H4 (cell line): ENCODE measurements around the gene SMS. TPM values are rescaled to one million over a fixed set of nuclear protein-coding genes. Genes with fewer than 3 reads are reported as not detected.
"Not testable (repeated sequence)": the region's sequence is repeated elsewhere in the genome, so short reads cannot be mapped to it uniquely, and the experiment has no call there.

ENCODE experiments used
- DNase-seq: peaks from one replicate; pipeline ENCODE4 v3.0.0-alpha.2; 2015; ENCODE audit warnings: low spot score
- total RNA-seq: library from RNA; depleted of rRNA; stranded (reverse); fragments of >200 nt; shearing (Covaris generic); gene quantifications from 2 replicates; pipeline ENCODE4 v1.2.3, GENCODE V29; 2014

The SMS gene
- total RNA-seq, 1 experiment from 2014 or later: 188 TPM

DNA sequence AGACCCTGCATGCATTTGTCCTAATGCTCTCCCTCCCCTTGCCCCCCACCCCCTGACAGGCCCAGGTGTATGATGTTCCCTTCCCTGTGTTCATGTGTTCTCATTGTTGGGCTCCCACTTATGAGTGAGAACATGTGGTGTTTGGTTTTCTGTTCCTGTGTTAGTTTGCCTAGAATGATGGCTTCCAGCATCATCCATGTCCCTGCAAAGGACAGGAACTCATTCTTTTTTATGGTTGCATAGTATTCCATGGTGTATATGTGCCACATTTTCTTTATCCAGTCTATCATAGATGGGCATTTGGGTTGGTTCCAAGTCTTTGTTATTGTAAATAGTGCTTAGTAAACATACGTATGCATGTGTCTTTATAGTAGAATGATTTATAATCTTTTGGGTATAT lies 10.0 kb downstream of the SMS start:
- DNase-seq: not testable (repeated sequence)

DNA sequence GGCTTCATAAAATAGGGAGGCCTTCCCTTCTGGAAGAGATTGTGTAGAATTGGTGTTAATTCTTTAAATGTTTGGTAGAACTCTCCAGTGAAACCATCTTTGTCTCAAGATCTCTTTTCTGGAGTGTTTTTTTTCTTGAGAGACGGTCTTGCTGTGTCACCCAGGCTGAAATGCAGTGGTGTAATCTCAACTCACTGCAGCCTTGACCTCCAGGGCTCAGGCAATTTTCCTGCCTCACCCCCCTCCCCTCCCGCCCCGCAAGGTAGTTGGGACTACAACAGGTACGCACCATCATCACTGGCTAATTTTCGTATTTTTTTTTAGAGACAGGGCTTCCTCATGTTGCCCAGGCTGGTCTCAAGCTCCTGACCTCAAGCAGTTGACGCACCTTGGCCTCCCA lies 12.1 kb downstream of the SMS start:
- no peak for DNase-seq

DNA sequence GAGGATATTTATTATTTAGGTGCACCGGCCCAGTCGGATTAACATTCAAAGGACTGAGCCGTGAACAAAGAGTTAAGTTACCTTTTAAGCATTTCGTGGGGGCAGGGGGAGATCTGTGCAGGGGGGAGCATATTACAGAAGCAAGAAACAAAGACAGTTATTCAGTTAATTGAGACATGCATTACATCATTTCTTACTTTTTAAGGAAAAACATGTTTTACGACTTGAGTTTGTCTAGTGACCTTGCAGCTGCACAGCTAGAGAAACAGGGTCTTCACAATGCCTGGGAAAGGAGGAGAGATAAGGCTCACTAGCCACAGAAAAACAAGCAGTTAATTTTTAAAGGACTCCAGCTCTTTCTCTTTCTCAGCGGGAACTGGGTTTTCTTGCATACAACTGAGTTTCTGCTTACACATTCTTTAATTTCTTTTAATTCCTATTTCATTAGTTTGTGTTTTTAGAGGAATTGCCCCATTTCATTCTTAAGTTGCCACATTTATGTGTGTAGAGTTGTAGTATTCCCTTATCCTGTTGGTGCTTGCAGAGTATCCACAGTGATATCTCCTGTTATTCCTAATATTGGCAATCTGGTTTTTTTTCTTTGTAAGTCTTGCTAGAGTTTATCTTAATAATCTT lies 12.8 kb downstream of the SMS start:
- DNase-seq: not testable (repeated sequence)

DNA sequence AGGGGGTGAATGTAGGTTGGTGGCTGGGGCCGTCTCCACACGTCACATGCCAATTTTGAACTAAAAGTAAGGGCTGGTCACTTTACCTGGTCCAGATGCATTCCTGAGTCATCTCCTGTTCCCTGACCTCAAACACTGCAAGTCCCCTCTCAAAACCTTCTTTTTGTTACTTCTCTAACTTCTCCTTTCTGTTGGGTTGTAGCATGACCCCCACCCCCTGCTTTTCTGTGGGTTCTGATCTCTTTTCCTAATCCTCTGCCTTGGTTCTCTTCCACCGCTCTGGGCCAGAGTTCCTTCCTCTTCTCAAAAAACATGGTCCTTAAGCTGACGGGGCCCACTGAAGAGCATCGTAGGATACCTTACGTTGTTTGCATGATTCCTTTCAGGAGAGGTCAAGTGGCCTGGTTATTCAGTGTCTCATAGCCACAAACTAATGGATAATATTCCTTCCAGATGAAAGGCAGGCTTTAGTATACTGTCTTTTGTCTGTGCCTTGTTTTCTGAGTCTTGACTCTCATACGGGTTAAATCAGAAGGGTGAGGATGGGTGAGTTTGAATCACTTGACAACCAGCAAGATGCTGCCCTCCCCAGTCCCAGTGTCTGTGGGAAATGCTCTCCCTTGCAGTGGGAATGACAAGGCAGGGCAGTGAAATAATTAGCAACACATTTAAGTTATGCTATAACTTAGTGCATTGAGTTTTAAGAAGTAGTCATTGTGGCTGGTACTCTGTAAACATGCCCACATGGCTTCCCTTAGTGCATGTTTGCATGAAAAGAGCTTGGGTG lies 15.1 kb downstream of the SMS start:
- no peak for DNase-seq

DNA sequence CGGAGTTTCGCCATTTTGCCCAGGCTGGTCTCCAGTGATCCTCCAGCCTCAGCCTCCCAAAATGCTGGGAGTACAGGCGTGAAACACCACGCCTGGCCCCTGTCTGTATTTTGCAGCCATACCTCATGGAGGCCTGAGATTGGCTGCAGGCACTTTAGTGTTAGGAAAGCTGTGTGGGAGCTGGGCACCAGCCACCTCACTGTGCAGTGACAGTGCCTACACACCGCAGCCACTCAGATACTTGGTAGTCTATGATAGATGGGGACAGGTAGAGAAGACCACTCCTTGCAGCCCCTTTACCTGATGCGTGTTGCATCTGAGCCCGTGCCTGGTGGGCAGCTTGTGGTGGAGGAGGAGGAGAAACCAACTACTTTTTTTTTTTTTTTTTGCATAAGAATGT lies 16.3 kb downstream of the SMS start:
- DNase-seq: no peak

DNA sequence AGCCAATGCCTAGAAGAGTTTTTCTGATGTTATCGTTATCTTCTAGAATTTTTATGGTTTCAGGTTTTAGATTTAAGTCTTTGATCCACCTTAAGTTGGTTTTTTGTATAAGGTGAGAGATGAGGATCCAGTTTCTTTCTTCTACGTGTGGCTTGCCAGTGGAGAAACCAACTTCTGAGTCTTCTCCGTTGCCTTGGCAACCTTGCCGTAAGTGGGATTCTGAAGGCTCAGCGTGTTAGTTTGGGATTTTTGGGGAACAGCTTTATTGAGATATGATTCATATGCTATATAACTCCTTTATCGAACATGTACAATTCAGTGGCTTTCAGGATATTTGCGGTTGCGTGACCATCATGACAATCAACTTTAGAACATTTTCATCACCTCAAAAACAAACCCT lies 17.7 kb downstream of the SMS start:
- no peak for DNase-seq

DNA sequence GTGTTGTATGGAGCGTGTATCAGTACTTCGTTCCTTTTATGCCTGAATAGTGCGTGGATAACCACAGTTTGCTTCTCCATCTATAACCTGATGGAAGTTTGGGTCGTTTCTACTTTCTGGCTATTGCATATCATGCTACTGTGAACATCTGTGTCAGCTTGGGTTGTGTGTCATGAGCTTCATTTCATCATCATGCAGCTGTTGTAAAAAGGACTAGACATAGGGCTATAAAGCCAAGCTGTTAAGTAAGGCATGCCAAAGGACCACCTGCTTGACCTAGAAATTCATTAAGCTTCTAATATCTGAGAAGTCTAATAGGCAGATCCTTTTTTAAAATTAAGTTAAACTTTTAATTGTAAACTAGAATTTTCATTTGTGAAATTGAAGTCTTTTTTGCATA lies 18.4 kb downstream of the SMS start:
- no peak for DNase-seq

DNA sequence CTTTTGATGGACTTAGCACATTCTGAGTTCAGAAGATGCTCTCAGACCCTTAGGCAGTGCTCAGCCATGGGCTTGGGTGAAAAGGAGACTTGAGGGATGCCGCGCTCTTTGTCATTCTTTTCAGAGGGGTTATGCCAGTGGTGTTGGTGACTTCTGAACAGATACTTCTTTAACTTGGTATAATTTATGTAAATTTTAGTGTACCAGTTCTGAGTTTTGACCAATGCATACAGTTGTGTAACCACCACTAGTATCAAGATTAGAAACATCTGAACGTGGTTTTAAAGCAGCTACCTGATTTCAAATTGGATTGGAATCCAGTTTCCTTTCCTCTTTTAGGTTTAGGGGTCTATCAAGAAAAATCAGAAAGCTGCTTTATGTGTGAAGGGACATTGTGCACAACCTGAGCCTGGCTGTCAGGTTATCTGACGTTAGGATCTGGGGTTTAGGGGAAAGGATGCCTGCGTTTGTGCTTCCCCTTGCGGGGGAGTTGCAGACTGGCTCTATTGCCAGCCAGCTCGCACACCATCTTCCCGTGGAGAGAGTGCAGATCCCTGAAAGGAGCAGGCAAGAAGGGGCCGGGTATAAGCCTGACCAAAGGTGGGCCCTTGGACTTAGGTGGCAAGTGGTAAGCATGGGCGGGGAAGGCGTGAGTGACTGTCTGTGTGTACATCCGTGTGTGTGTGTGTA lies 19.0 kb downstream of the SMS start:
- no peak for DNase-seq

DNA sequence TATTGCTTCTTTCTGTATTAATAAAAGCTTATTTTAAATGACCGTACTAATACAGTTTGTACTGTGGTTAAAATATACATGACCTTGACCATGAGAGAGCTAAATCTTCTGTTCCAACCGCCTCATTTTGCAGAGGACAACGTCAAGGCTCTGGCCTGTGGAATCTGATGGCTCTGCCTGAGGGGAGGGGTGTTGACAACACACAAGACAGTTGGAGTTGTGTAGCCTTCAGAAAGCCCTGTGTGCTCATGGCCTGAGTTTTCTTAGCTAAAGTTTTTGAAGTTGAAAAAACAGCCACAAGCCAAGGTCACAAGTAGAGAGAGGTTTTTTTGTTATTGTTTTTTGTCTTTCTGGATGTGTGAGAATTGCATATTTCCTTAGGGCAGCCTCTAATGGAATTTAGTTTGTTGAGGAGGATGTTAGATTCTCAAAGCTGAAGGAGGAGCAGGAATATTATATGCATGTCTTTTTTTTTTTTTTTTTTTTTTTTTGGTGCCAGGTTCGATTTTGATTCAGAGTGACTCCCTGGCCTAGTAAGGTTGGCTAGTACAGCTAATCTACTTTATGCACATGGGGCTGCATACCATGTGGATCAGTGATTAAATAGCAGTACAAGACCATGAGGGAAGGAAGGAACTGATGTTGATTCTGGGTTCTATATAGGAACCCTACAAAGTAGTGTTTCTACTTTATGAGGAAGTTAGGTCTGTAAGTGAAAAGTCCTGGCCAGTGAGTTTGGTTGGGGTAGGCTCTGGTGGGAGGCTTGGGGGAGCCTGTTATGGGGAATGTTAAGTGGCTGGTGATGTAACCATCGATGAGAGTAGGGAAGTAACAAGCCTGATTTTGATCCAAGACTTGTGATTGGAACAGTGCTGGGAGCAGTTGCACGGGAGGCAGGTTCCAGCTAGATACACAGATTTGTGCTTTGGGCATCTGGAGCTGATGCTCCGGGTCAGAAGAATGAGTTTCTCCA lies 20.3 kb downstream of the SMS start:
- DNase-seq: no peak

DNA sequence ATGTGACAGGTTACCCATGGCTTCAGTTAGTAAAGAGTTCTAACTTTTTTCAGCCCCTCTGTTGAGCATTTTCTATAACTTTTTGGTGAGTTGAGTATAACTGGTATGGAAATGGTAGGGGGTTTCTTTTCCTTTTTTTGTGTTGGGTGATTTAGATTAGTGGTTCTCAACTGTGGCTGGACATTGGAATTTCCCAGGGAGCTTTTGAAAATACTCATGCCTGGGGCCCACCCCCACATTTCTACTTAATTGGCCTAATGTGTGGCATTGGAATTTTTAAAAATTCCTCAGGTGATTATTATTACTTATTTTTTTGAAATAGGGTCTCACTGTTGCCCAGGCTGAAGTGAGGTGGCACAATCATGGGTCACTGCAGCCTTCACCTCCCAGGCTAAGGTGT lies 21.9 kb downstream of the SMS start:
- no peak for DNase-seq

DNA sequence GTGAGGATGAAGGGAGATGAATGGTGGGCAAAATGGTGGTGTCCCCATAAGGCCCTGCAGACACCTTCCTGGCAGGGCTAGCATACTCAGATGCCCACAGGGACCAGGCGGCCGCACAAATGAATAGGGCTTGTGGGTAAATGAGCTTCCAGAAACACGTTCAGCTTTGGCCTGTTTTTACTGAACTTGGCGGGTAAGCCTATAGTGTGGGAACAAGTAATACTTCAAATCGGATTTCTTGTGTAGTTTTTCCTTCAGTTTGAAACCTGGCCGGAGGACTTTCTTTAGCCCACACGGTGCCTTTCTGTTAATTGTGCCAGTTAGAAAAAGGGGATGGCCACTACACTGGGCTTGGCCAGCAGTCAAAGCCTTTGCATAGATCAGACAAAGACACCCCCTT lies 22.8 kb downstream of the SMS start:
- DNase-seq: no peak

DNA sequence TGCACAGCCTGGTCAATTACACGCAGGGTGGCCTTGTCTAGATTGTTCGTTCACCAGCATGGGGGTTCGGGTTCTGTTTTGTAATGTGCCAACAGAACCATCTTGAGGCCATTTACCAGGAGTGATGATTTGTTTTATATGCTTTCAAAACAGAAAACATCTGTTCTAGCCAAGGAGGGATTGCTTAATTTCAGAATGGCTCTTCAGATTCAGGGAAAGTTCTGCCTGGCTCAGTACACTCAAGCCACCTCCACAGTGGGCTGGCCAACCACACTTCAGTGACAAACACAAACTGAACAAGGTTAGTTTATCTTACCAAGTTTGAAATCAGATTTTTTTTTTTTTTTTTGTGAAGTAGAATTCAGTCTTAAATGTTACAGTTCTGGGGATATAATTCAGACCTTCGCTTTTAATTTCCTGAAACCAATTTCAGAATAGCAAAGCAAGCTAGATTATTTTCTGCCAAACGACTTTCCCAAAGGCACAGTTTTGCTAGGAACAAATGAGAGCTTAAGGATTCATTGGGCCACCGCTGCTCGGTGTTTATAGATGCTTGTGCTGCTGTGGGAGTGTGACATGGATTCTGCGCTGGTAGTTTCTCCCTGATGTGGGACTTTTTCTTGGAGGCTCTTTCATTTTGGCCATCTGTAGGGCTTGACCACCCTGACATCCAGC lies 23.4 kb downstream of the SMS start:
- DNase-seq: peak; percentile 15

DNA sequence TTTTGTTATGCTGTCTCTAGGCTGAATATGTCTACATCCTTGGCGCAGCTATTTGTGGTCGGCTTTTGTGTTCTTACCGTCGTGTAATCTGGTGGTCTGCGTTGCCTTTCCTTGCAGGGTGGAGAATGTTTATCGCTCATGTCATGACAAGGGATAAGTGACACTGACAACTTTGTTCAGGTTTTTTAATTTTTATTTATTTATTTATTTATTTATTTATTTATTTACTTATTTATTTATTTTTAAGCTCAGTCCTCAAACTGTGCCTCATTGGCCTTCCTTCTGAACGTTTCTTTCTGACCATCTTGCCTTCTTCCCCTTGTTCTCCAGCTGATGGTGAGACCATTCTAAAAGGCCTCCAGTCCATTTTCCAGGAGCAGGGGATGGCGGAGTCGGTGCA lies 26.4 kb downstream of the SMS start:
- no peak for DNase-seq

DNA sequence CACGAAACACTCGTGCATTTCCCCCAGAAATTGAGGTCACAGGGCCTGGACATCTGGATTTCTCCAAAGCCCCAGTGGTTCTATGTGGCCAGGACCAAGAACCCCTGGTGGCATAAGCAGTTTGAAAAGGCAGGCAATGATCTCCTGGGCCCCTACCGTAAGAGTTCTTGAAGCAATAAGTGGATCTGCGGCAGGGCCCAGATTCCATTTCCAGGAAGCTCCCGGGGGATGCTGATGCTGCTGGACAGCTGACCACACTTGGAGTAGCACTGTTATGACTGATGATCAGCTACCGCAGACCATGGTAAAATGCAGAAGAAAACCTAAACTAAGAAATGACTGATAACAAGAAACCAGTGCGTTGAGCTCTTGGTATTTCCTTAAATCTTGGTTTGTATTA lies 27.8 kb downstream of the SMS start:
- no peak for DNase-seq

DNA sequence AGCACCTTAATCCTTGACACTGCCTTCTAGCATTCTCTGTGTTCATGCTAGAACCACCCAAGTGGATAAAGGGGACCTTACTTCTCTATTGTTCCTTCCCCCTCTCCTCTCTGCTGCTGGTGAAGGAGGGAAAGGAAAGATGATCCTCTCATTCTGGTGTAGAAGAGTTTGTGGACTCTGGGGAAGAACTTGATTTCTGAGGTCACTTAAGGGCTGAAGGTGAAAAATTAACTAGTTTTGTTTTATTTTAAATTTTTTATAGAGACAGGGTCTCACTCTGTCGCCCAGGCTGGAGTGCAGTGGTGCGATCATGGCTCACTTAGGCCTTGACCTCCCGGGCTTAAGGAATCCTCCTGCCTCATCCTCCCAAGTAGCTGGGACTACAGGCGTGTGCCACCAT lies 29.8 kb downstream of the SMS start:
- no peak for DNase-seq

DNA sequence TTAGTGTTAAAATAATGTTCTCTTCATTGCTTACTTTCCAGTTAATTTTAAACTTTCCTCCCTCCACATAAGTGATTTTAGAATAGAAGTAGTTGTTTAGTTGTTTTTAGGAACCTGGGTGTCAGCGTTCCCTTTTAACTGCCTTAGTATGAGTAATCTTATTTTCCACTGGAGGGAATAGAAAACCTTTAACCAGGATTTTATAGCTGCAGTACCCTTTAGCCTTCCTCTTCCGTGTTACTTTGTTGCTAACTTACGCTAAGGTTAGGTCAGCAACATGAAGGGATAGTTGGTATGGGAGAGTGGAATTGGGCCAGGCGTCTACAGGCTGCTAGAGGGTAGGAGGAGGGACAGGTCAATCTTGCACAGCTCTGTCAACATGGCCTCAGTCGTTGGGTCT lies 31.5 kb downstream of the SMS start:
- DNase-seq: no peak

DNA sequence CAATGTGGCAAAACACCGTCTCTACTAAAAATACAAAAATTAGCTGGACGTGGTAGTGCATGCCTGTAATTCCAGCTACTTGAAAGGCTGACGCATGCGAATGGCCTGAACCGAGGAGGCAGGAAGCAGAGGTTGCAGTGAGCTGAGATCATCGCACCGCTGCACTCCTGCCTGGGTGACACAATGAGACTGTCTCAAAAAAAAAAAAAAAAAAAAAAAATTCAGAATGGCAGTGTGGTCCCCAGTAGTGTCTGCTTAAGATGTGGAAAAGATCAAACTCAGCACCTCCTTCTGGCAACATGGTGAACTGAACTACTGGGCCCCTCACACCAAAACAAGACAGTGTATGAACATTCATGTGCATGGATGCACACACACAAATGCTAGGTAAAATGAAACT lies 32.2 kb downstream of the SMS start:
- DNase-seq: peak; percentile 7

DNA sequence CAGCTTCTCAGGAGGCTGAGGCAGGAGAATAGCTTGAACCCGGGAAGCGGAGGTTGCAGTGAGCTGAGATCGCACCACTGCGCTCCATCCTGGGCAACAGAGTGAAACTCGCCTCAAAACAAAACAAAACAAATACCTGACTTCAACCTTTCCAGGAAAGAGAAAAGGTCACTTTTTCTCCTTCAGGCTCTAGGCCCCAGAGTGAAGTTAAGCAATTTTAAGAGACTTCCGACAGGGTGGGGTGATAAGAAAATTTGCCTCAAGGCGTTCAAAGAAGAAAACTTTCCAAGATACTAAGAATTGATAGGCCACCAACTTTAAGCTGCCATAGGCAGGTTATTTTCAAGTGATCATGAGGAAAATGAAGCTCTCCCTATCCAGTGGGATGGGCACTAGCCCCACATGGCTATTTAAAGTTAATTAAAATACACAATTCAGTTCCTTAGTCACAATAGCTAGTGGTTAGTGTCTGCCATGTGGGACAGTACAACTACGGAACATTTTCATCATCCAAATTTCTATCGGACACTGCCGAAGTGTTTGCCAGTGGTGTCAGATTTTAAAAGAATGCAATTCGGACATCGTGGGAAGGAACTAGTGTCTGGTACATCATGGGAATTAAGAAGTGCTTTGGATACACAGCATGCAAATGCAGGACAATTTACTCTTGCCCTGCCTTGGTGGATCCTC lies 33.0 kb downstream of the SMS start:
- no peak for DNase-seq

DNA sequence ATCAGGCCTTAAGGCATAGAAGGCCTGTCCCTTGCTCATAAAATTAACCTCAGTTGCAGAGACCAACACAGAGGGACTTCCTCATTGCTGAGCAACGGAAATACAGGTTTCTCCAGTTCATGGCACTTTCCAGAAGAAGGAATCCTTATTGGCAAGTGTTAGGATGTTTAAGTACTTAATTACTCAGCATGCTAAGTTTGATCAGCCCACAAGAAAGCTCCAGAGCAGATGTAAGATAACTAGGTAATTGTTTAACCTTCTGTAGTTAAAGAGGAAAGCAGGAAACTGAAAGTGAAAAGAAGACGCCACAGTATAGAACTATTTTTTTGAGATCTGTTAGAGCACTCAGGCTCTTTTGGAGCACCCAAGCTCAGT lies 33.5 kb downstream of the SMS start:
- DNase-seq: no peak

DNA sequence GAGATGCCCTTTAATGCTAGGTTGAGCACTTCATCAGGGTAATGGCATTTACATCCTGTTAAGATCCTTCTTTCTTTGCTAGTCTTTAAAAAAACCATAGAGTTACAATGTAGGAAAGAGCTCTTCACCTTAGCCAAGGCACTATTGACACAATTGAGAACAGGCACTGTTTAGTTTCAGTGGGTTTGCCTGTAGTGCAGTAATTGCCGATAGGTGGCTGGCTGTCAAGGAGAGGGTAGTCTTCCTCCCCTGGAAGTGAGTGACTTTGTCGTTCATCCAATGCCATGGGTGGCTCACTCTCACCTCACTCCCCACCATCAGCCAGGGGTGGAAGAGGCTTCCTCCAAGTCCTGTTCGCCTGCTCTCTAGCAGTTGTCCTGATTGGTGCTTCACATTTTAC lies 34.7 kb downstream of the SMS start:
- DNase-seq: no peak

DNA sequence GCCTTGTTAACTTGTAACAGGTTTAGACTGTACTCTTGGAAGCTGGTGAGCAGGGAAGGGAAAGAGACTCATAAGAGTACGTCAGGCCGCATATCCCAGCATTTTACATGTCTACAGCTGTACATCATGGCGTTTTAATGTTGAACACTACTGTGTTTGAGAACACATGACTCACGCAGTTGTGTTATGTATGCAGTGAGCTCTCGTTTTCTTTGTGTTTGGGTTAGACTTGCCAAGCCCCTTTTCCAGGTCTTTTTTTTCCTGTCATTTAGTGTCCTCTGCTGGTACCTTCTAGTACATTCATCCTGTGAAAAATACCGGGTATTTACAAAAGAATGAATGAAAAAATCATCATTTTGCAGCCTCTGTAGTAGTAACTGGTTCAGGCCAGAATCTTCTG lies 35.3 kb downstream of the SMS start:
- DNase-seq: peak; percentile 11
